Prostate gland (tissue), 2 donors: Measurements from ENCODE around the gene DDRGK1. TPM values are rescaled to one million over a fixed set of nuclear protein-coding genes. Genes with fewer than 3 reads are reported as not detected.

Source experiments
- DNase-seq: peaks from one replicate; pipeline ENCODE4 v3.0.0-alpha.2; 2019; ENCODE audit warnings: low spot score
- H3K27ac ChIP-seq, 2 donors: fragments of 200-600 bp; sonication (generic); 2 replicates each; pipeline ENCODE4 v1.5.1; 2017 to 2019
- H3K27me3 ChIP-seq: fragments of 200-600 bp; sonication (generic); replicated peaks from 2 replicates; pipeline ENCODE4 v1.5.1; 2019; ENCODE audit not compliant: insufficient read depth
- H3K36me3 ChIP-seq, 2 donors: fragments of 200-600 bp; sonication (generic); 1 replicate in 1 of 2; 2 replicates in 1 of 2; pipeline versions ENCODE4 v1.5.1 to v1.8.1; 2017 to 2019
- H3K4me1 ChIP-seq: fragments of 200-600 bp; sonication (generic); replicated peaks from 2 replicates; pipeline ENCODE4 v1.5.1; 2019
- H3K4me3 ChIP-seq, 2 donors: fragments of 200-600 bp; sonication (generic); 2 replicates each; pipeline ENCODE4 v1.5.1; 2017 to 2019
- H3K9me3 ChIP-seq: fragments of 200-600 bp; sonication (generic); 2 replicates; pipeline ENCODE4 v1.5.1; 2017
- CTCF ChIP-seq, 4 experiments: fragments of 200-600 bp in 2 of 4; fragments of 450-650 bp in 2 of 4; sonication (generic) in 2 of 4; IDR thresholded peaks; 1 replicate in 3 of 4; 2 replicates in 1 of 4; pipeline ENCODE4 v1.5.1; 2016 to 2019; ENCODE audit warnings: antibody characterized with exemption in 4 of 4, mild to moderate bottlenecking in 2 of 4, moderate library complexity in 2 of 4
- POLR2A ChIP-seq: fragments of 450-650 bp; IDR thresholded peaks from one replicate; pipeline ENCODE4 v1.6.1; 2016; ENCODE audit warnings: antibody characterized with exemption, mild to moderate bottlenecking
- POLR2AphosphoS5 ChIP-seq: sonication (generic); formaldehyde crosslinking; IDR thresholded peaks from one replicate; pipeline ENCODE4 v1.6.1; 2017; ENCODE audit warnings: antibody characterized with exemption
- WGBS: methylation state at CpG from one replicate; pipeline ENCODE4 v1.1.5; 2018; 5-methylcytosine and 5-hydroxymethylcytosine counted together
- intact Hi-C: fragments of 100-400 bp; cut with DNase I; formaldehyde crosslinking; loops from one replicate; pipeline ENCODE4 v1.14.2; 2022
- total RNA-seq, 2 donors: library from RNA; depleted of rRNA; stranded (reverse); fragments of >200 nt; gene quantifications; one replicate each; pipeline ENCODE4 v1.1.0, GENCODE V29; 2016

The DDRGK1 gene
- total RNA-seq, 2 donors from 2014 or later = 87.5 to 126 TPM

GRCh38 chr20:3239026-3239866, 34.8 kb upstream of the DDRGK1 start, which contains the start of gene SLC4A11:
TSS of gene SLC4A11 (minus strand) at chr20:3239190. CDS start at chr20:3239137, 53 bp downstream.
- WGBS = 1% methylated on average over 79 of the region's 107 CpGs
- intact Hi-C loops = no loop called here

GRCh38 chr20:3238616-3239025, 34.1 kb upstream of the DDRGK1 start:
- Histone ChIP-seq H3K27me3 (no peaks in the 10 kb centered on the region), H3K36me3 (no peaks in the 10 kb centered on the region), H3K4me3 (peak overlapping the region; percentile 73 to 75), H3K27ac (peak overlapping the region in 1 of 2 donors; percentile 46), H3K9me3 (no peaks in the 10 kb centered on the region), H3K4me1 (peaks cover 5% of the 10 kb centered on the region)
- peak; percentile 36 for DNase-seq
- WGBS = 2% methylated on average over 11 of the region's 48 CpGs
- intact Hi-C loops = no loop called here
- no peak for TF ChIP-seq POLR2AphosphoS5
- TF ChIP-seq CTCF (IDR thresholded peaks at IDR 0.05) = no peak
- TF ChIP-seq POLR2A = no peak

More at GRCh38 chr20:3239026-3239866, 34.8 kb upstream of the DDRGK1 start, which contains the start of gene SLC4A11:
- no peaks in the 10 kb centered on the region for H3K9me3 ChIP-seq
- no peaks in the 10 kb centered on the region for H3K27me3 ChIP-seq
- TF ChIP-seq POLR2AphosphoS5 = no peak
- TF ChIP-seq POLR2A = no peak
- no peak for TF ChIP-seq CTCF (IDR thresholded peaks at IDR 0.05)
- peaks cover 5% of the 10 kb centered on the region for H3K4me1 ChIP-seq
- H3K27ac ChIP-seq = peak within 1 kb of the TSS; percentile 20 to 46
- H3K36me3 ChIP-seq = no peaks in the 10 kb centered on the region
- DNase-seq = peak; percentile 58
- peak within 1 kb of the TSS; percentile 73 to 75 for H3K4me3 ChIP-seq

- H3K36me3 ChIP-seq = no peaks in the 10 kb centered on the region
- H3K9me3 ChIP-seq = no peaks in the 10 kb centered on the region
- DNase-seq = no peak
- no peaks in the 10 kb centered on the region for H3K27me3 ChIP-seq
- TF ChIP-seq POLR2AphosphoS5 (no peak), CTCF (IDR thresholded peaks at IDR 0.05) (no peak), POLR2A (no peak)
- H3K27ac ChIP-seq = no peak overlapping the region
- 6% methylated on average over 57 of the region's 59 CpGs for WGBS
- peaks cover 5% of the 10 kb centered on the region for H3K4me1 ChIP-seq
- peak overlapping the region; percentile 73 to 75 for H3K4me3 ChIP-seq
- intact Hi-C loops = no loop called here
Measured at GRCh38 chr20:3237958-3238615, 33.6 kb upstream of the DDRGK1 start.

GRCh38 chr20:3237011-3237957, 32.8 kb upstream of the DDRGK1 start:
- no peak for DNase-seq
- intact Hi-C loops = no loop called here
- no peak overlapping the region for H3K27ac ChIP-seq
- H3K36me3 ChIP-seq = no peaks in the 10 kb centered on the region
- peaks cover 5% of the 10 kb centered on the region for H3K4me1 ChIP-seq
- TF ChIP-seq POLR2A (no peak), POLR2AphosphoS5 (no peak), CTCF (IDR thresholded peaks at IDR 0.05) (no peak)
- no peaks in the 10 kb centered on the region for H3K27me3 ChIP-seq
- peak overlapping the region in 1 of 2 donors; percentile 75 for H3K4me3 ChIP-seq
- WGBS = 64% methylated on average over 25 of the region's 25 CpGs
- H3K9me3 ChIP-seq = no peaks in the 10 kb centered on the region
